ENCODE measurements around the gene CRYL1.

CRYL1 gene

GRCh38 chr13:20416223-20416745, 109.4 kb downstream of the CRYL1 start:
- DNase-seq = no peak

GRCh38 chr13:20415694-20416107, 110.0 kb downstream of the CRYL1 start:
- no peak for DNase-seq

DNA sequence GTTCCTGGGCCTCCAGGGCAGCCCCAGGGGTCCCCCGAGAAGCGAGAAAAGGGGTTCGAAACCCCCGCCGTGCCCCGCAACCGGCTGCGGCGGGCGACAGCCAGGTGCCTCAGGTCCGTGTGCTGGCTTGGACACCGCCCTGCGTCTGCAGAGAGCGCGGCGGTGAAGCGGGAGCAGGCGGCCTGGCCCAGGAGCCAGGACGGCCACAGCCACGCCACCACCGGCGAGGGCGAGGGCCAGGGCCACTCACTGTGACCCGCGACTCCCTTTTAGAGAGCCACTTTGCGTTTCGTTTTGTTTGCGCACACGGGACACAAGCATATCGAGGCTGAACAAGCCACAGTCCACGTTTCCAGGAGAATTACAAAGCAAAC, 110.4 kb downstream of the CRYL1 start:
- no peak for DNase-seq

- DNase-seq = no peak
Measured at GRCh38 chr13:20414546-20415305, 110.9 kb downstream of the CRYL1 start.

GRCh38 chr13:20412691-20413355, 112.8 kb downstream of the CRYL1 start:
- DNase-seq = peak; percentile 6

DNA sequence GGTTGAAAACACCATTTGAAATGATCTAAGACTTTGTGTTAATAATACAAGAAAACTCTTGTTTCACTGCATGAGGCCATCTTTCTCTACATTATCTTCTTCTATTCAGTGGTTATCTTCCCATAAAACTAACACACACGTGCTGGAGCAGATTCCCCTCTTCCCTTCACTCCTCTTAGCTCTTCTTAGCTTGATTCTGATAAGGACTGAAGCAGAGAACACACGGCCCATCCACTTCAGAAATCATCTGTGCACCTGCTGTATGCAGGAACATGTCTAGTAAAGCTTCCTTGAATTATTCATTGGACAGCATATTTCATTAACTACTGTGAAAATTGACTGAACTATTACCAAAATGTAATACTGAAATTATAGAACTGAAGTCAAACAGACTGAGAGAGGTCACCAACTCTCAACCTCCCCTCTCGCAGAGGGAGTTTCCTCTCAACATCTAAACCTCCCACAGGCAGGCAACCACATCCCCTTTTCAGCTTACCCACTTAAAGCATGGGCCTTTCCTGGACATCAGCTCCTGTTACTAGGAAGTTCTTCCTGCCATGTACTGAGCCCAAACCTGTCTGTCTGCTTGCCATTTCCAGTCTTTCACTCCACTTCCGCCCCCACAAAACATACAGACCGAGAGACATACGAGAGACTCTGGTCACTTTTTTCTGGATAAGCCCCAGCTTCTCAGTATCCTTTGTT, 113.9 kb downstream of the CRYL1 start:
- DNase-seq = peak; percentile 35

- no peak for DNase-seq
Measured at GRCh38 chr13:20410726-20411125, 114.9 kb downstream of the CRYL1 start.

- DNase-seq = no peak
Measured at GRCh38 chr13:20408181-20408580, 117.5 kb downstream of the CRYL1 start.

DNA sequence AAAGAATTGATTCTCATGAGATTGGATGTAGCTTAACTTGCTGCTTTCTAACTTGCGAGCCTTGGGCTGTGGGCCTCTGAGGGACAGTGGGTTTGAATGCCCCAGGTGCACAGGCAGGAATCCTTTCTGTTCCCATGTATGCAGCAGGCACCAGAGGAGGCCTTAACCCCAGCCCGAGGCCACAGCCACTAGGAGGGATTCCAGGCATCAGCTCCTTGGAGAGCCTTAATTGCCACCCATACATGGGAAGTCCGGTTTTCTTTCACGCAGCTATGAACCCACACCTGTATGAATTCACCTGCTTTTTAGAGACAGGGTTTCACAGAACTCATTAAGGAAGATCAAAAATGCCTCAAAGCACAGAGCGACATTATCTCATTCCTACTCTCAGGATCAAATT, 117.9 kb downstream of the CRYL1 start:
- no peak for DNase-seq

GRCh38 chr13:20405691-20406090, 120.0 kb downstream of the CRYL1 start:
- DNase-seq = no peak

DNA sequence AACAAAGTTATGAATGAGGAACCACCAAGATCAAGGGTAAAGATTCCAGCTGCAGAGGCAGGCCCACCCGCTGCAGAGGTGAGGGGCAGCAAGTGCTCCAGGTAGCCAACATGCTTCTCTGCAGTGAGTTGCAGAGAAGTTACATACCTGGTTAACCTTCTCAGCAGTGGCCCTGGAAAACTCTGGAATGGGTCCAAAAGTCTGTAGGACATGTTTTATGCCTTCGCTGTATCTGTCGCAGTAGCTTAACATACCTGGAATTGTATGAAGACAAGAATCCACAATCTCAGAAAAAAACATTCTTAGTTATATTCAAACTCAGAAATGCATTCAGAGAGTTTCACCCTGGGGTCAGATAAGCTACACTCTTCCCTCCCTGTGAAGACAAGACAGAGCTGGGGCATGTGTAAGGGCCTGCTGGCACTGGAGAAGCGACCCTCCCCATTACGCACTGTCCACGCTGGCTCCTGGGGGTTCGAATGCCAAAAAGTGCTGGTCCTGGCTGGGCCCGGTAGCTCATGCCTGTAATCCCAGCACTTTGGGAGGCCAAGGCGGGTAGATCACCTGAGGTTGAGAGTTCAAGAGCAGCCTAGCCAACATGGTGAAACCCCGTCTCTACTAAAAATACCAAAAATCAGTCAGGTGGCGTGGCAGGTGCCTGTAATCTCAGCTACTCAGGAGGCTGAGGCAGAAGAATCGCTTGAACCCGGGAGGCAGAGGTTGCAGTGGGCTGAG, 121.0 kb downstream of the CRYL1 start:
- DNase-seq = no peak

DNA sequence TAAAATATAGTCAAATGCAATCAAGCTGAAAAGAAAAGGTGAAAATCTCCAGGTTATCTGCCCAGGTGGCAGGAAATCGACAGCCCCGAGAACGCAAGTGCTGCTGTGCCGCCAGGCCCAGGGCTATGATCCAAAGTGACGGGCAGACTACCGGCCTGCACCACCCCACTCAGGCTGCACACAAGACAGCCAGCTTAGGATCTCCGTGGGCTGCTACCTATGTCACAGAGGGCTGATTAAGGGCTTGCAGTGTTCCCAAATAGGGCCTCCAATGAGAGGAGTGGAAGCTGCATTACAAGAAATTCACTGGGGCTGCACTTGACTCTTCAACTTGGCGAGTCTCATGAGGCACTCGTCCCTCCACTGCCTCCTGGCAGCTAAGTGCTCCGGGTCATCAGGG, 121.8 kb downstream of the CRYL1 start:
- no peak for DNase-seq

GRCh38 chr13:20402881-20403280, 122.8 kb downstream of the CRYL1 start:
- no peak for DNase-seq

GRCh38 chr13:20401931-20402856, 123.5 kb downstream of the CRYL1 start:
- DNase-seq = no peak

DNA sequence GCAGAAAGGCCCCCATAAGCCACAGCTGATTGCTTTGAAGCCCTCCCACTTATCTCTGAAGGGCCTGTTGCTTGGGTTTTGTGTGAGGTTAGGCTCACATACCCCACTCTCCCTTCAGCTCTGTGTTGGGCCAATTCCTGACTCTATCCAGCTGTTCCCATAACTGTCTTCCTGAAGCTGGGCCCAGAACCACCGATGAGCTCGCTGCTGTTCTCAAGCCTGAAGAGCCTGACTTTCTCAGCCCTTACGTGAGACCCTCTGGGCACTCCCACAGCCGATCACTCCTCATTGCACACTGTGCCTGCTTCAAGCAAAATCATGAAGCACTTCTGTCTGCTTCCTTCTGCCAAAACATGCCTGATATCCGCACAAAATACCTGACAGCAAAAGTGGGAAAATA, 124.1 kb downstream of the CRYL1 start:
- no peak for DNase-seq

DNA sequence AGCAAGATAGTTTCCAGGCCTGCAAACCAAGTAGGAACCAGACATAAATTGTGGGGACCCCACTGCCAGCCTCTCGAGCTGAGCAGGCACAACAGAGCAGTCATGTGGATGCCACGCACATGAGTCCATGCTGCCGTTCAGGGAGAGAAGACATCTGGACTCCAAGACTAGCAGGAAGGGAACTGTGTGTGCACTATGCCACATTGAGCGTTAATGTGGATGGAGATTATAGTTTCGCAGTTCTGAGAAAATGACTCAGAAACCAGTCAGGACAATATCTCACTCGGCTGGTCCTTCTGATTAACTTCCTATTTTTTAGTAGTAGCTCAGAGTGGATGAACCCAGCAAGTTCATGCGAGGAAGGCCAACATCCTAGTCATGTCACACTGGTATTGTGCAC, 124.9 kb downstream of the CRYL1 start:
- DNase-seq = no peak

GRCh38 chr13:20399961-20400360, 125.7 kb downstream of the CRYL1 start:
- no peak for DNase-seq

DNA sequence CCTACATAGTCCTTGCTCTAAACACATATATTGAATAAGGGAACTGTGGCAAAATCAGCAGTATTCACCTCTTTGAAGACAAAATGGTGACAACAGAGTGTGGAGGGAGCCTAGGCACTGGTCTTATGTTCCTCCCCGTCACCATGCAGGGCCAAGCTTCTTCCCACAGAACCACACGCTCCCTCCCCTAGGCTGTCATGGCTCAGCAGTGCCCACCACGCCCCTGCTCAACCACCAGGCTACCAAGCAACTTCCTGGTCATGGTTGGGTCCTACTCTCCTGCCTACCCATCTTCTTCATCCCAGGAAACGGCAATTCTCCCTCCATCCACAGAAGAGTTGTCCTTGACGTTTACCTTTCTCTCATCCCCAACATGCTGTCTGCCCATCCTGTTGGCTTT, 126.1 kb downstream of the CRYL1 start:
- no peak for DNase-seq

GRCh38 chr13:20398459-20398858, 127.2 kb downstream of the CRYL1 start:
- DNase-seq = no peak

DNA sequence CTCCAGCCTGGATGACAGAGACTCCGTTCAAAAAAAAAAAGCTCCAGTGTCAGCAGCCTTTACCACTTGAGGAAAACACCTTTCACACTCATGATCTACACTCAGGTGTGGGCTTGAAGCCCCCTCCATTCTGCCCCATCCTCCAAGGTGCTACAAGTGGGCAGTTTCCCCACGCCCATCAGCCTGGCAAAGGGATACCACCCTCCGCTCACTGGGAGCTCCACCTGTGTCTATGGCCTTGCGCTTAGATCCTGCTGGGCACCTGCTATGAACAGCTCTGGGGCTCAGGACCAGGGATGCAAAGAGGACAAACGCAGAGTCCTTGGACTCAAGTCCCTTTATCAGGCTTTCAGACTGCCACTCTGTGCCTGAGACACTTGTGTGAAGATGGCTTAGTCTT, 127.8 kb downstream of the CRYL1 start:
- no peak for DNase-seq

DNA sequence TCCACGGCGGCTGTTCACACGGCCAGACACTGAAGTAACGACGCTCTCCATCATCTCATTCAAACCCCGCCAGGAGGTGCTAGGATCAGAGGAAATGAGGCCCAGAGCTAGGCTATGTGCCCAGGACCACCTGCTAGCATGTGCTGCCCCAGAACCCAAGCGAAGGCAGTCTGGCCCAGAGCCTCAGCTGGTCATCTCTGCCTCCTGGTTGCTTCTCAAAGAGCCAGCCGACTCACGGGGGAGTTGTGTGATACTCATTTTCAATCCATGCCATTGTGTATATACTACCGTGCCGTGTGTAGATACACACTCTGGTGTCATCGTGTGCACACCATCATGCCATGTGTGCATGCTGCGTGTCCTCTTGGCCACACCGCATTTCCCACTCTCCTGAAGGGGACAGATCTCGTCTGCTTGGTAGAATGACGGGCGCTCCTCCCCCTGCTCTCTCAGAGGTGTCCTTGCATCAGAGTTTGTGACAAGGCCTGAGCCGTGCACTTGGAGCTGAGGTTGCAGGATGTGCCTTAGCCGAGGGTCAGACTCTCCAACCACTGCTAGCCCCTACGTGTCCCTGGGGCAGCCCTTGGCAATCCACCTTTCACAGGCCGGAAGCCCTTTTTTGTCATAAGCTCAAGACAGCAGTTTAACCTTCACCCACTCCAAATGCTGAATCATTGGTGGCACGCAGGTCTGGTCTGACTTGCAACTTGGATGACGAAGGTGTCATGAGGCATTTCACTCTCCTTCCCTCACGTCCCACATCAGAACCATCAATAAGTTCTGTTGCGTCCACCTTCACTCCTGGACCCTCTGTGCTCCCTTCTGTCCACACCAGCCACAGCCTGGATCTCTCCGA, 130.4 kb downstream of the CRYL1 start:
- no peak for DNase-seq

Measured in CD4-positive, alpha-beta T cell treated with Interleukin-4 for 4 hours (primary cell).